OCI-LY1 (cell line): Measurements from ENCODE around the gene ARHGAP25.

Experiments
- H2AFZ ChIP-seq: fragments of 200-600 bp; sonication (generic), shearing (Covaris generic); 2 replicates; pipeline ENCODE4 v1.6.0; 2014; ENCODE audit warnings: antibody characterized with exemption, mild to moderate bottlenecking, low read length
- H3F3A ChIP-seq: fragments of 200-600 bp; sonication (generic), shearing (Covaris generic); 2 replicates; pipeline ENCODE4 v1.6.0; 2014; ENCODE audit warnings: mild to moderate bottlenecking, antibody characterized with exemption, low read length, moderate library complexity; ENCODE audit not compliant: insufficient read depth
- H3K27ac ChIP-seq: fragments of 200-600 bp; sonication (generic); 2 replicates; pipeline ENCODE4 v1.5.1; 2014; ENCODE audit warnings: low read length, mixed run types, mild to moderate bottlenecking, low read depth; ENCODE audit not compliant: poor library complexity, severe bottlenecking
- H3K27me3 ChIP-seq: fragments of 200-600 bp; sonication (generic); 2 replicates; pipeline ENCODE4 v1.6.0; 2014; ENCODE audit warnings: antibody characterized with exemption, mild to moderate bottlenecking, low read length, moderate library complexity; ENCODE audit not compliant: insufficient read depth
- H3K36me3 ChIP-seq: fragments of 200-600 bp; sonication (generic); 2 replicates; pipeline ENCODE4 v1.6.1; 2014; ENCODE audit warnings: mild to moderate bottlenecking, antibody characterized with exemption, low read length, moderate library complexity, mixed read lengths; ENCODE audit not compliant: insufficient read depth
- H3K4me1 ChIP-seq: fragments of 200-600 bp; sonication (generic); 2 replicates; pipeline ENCODE4 v1.5.1; 2014; ENCODE audit warnings: mild to moderate bottlenecking, low read length, moderate library complexity; ENCODE audit not compliant: insufficient read depth, severe bottlenecking
- H3K4me2 ChIP-seq: fragments of 200-600 bp; sonication (generic), shearing (Covaris generic); 2 replicates; pipeline ENCODE4 v1.6.1; 2014; ENCODE audit warnings: low read length
- H3K4me3 ChIP-seq: fragments of 200-600 bp; sonication (generic); 2 replicates; pipeline ENCODE4 v1.5.1; 2014; ENCODE audit warnings: low read length, low read depth, mild to moderate bottlenecking, mixed read lengths; ENCODE audit not compliant: poor library complexity, severe bottlenecking
- H3K79me2 ChIP-seq: fragments of 200-600 bp; shearing (Covaris generic); 2 replicates; pipeline ENCODE4 v1.6.1; 2016; ENCODE audit warnings: mixed run types, low read length, mixed read lengths; ENCODE audit not compliant: insufficient read depth
- H3K9ac ChIP-seq: fragments of 200-600 bp; sonication (generic), shearing (Covaris generic); 2 replicates; pipeline ENCODE4 v1.6.1; 2014; ENCODE audit warnings: mild to moderate bottlenecking, low read length, mixed read lengths
- H3K9me2 ChIP-seq: fragments of 200-600 bp; sonication (generic), shearing (Covaris generic); 2 replicates; pipeline ENCODE4 v1.6.1; 2014; ENCODE audit warnings: low read depth, mild to moderate bottlenecking, low read length, mixed read lengths
- H3K9me3 ChIP-seq: fragments of 200-600 bp; shearing (Covaris generic); 2 replicates; pipeline ENCODE4 v1.6.1; 2014; ENCODE audit warnings: low read length, mixed read lengths
- H4K20me1 ChIP-seq: fragments of 200-600 bp; sonication (generic), shearing (Covaris generic); 2 replicates; pipeline ENCODE4 v1.6.0; 2016; ENCODE audit warnings: mild to moderate bottlenecking, low read length; ENCODE audit not compliant: insufficient read depth
- EZH2 ChIP-seq: fragments of 200-600 bp; sonication (generic), shearing (Covaris generic); IDR thresholded peaks from 2 replicates; pipeline ENCODE4 v1.8.0; 2017; ENCODE audit warnings: borderline replicate concordance, mixed run types, mild to moderate bottlenecking, antibody characterized with exemption, low read length, moderate library complexity, mixed read lengths
- TF ChIP-seq, protein P1 (sequence below): fragments of 200-600 bp; sonication (generic), shearing (Covaris generic); IDR thresholded peaks from 2 replicates; pipeline ENCODE4 v1.5.1; 2017; ENCODE audit warnings: mild to moderate bottlenecking, antibody characterized with exemption, low read length, moderate library complexity, mixed read lengths

The ARHGAP25 gene

DNA sequence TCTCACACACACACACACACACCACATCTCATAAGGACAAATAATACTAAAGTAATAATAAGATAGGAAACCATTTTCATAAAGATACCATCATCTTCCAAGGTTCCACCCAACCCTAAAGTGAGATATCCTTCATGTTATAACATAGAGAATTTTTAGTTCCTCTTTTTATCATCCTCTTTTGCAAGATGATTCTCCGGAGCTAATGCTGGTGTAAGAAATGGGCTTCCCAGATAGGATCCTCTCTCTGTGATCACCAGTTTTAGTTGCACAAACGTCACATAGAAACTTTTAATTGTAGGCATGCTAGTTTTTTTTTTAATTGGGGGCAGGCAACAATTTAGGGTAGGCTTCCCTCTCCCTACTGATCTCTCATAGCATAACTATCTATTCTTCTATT lies 49.6 kb downstream of the ARHGAP25 start:
- Histone ChIP-seq H3K4me2 (no peak overlapping the region), H4K20me1 (no peaks in the 10 kb centered on the region), H3K27ac (peak overlapping the region; percentile 27), H3K9me3 (no peaks in the 10 kb centered on the region), H3K27me3 (no peaks in the 10 kb centered on the region), H2AFZ (no peak overlapping the region), H3K4me1 (peaks cover 37% of the 10 kb centered on the region), H3F3A (no peaks in the 10 kb centered on the region), H3K9ac (no peak overlapping the region), H3K4me3 (no peak overlapping the region), H3K79me2 (no peaks in the 10 kb centered on the region; the same call in 1 of the 2 replicates), H3K36me3 (peaks cover 97% of the 10 kb centered on the region), H3K9me2 (no peaks in the 10 kb centered on the region)
- TF ChIP-seq, protein P1, sequence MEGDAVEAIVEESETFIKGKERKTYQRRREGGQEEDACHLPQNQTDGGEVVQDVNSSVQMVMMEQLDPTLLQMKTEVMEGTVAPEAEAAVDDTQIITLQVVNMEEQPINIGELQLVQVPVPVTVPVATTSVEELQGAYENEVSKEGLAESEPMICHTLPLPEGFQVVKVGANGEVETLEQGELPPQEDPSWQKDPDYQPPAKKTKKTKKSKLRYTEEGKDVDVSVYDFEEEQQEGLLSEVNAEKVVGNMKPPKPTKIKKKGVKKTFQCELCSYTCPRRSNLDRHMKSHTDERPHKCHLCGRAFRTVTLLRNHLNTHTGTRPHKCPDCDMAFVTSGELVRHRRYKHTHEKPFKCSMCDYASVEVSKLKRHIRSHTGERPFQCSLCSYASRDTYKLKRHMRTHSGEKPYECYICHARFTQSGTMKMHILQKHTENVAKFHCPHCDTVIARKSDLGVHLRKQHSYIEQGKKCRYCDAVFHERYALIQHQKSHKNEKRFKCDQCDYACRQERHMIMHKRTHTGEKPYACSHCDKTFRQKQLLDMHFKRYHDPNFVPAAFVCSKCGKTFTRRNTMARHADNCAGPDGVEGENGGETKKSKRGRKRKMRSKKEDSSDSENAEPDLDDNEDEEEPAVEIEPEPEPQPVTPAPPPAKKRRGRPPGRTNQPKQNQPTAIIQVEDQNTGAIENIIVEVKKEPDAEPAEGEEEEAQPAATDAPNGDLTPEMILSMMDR: no peak
- TF ChIP-seq EZH2: no peak

DNA sequence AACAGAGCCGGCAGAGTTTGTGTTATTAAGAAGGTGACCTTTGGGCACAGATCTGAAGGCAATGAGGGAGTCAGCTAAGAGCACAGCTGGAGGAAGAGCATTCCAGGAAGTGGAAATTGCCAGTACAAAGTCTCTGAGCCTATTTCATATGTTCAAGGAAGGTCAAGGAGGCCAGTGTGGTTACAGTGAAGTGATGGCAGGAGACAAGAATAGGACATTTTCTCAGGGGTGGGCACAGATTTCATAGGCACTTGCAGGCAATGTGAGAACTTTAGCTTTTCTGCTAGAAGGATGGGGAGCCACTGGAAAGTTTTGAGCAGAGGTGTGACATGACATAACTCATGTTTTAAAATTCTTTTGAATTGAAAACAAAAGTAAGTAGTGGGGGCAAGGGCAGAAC lies 50.3 kb downstream of the ARHGAP25 start:
- TF ChIP-seq, protein P1: no peak
- no peak for TF ChIP-seq EZH2
- Histone ChIP-seq H3K9me2 (no peaks in the 10 kb centered on the region), H2AFZ (no peak overlapping the region), H3K4me3 (no peak overlapping the region), H3K4me1 (peaks cover 37% of the 10 kb centered on the region), H3K27me3 (no peaks in the 10 kb centered on the region), H3K27ac (no peak overlapping the region), H3F3A (no peaks in the 10 kb centered on the region), H3K36me3 (peaks cover 91% of the 10 kb centered on the region), H3K9me3 (no peaks in the 10 kb centered on the region), H3K9ac (no peak overlapping the region), H3K79me2 (no peaks in the 10 kb centered on the region; the same call in 1 of the 2 replicates), H3K4me2 (no peak overlapping the region), H4K20me1 (no peaks in the 10 kb centered on the region)

DNA sequence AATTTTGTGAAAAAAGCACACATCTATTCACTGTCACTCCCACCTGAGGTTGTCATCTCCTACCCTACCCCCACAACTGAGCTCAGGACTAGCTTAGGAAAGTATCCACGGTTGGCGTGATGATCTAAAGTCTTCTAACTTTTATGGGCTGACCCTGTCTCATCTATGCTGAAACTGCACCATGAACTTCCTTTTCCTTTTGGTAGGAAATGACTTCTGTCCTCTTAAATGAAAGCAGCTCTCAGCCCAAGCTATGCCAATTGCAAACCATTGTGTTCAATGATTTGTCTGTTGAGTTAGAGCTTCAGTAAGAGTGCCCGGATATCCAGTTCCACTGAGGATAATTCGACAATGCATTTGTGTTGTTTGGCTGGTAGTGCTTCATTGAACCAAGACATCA lies 52.7 kb downstream of the ARHGAP25 start:
- no peak overlapping the region for H3K4me2 ChIP-seq
- H3K4me3 ChIP-seq: no peak overlapping the region
- no peak overlapping the region for H2AFZ ChIP-seq
- H3K4me1 ChIP-seq: peaks cover 53% of the 10 kb centered on the region
- H3K79me2 ChIP-seq: peaks cover under 1% of the 10 kb centered on the region; the same call in 1 of the 2 replicates
- peak overlapping the region; percentile 91 for H3K27ac ChIP-seq
- H3K36me3 ChIP-seq: peaks cover 91% of the 10 kb centered on the region
- no peaks in the 10 kb centered on the region for H3K27me3 ChIP-seq
- TF ChIP-seq EZH2: no peak
- TF ChIP-seq, protein P1: no peak
- no peaks in the 10 kb centered on the region for H3F3A ChIP-seq
- H3K9me3 ChIP-seq: no peaks in the 10 kb centered on the region
- H4K20me1 ChIP-seq: no peaks in the 10 kb centered on the region
- H3K9ac ChIP-seq: no peak overlapping the region
- H3K9me2 ChIP-seq: no peaks in the 10 kb centered on the region
